CD14-positive monocyte (primary cell): ENCODE measurements around the gene OR52E1. TPM values are rescaled to one million over a fixed set of nuclear protein-coding genes. Genes with fewer than 3 reads are reported as not detected.
"Not testable (repeated sequence)": the region's sequence is repeated elsewhere in the genome, so short reads cannot be mapped to it uniquely, and the experiment has no call there.

Experiments
- DNase-seq, 3 donors: peaks; one replicate each; pipeline ENCODE4 v3.0.0-alpha.2; 2011 to 2022
- H2AFZ ChIP-seq: 2 replicates; pipeline ENCODE4 v1.6.0; 2012; ENCODE audit warnings: mild to moderate bottlenecking, low read depth, low read length, inconsistent platforms; ENCODE audit not compliant: insufficient read depth, poor library complexity, severe bottlenecking
- H3K27ac ChIP-seq, 2 donors: 1 replicate in 1 of 2; 2 replicates in 1 of 2; pipeline ENCODE4 v1.5.1; 2012 to 2013; ENCODE audit warnings: low read length in 2 of 2, control low read depth in 1 of 2, inconsistent platforms in 1 of 2, low read depth in 1 of 2, mild to moderate bottlenecking in 1 of 2
- H3K27me3 ChIP-seq, 2 donors: one replicate each; pipeline versions ENCODE4 v1.6.0 to v1.6.1; 2011 to 2013; ENCODE audit warnings: low read length in 2 of 2; ENCODE audit not compliant: control insufficient read depth in 2 of 2, insufficient read depth in 2 of 2
- H3K36me3 ChIP-seq, 2 donors: replicated peaks in 1 of 2; 1 replicate in 1 of 2; 2 replicates in 1 of 2; pipeline versions ENCODE4 v1.5.1 to v1.6.1; 2012 to 2013; ENCODE audit warnings: low read length in 2 of 2, control low read depth in 1 of 2, inconsistent platforms in 1 of 2, mild to moderate bottlenecking in 1 of 2; ENCODE audit not compliant: insufficient read depth in 2 of 2, control insufficient read depth in 1 of 2
- H3K4me1 ChIP-seq, 2 donors: 1 replicate in 1 of 2; 2 replicates in 1 of 2; pipeline versions ENCODE4 v1.5.1 to v1.6.1; 2012 to 2013; ENCODE audit warnings: low read length in 2 of 2, control low read depth in 1 of 2, inconsistent platforms in 1 of 2, mild to moderate bottlenecking in 1 of 2, moderate library complexity in 1 of 2; ENCODE audit not compliant: insufficient read depth in 2 of 2, control insufficient read depth in 1 of 2
- H3K4me2 ChIP-seq: replicated peaks from 2 replicates; pipeline ENCODE3; 2012; ENCODE audit warnings: low read length, moderate library complexity, mild to moderate bottlenecking; ENCODE audit not compliant: poor library complexity, severe bottlenecking; ENCODE audit errors: extremely low read depth
- H3K4me3 ChIP-seq, 3 experiments: fragments of 200-600 bp in 1 of 3; sonication (generic) in 1 of 3; replicated peaks in 1 of 3; 1 replicate in 2 of 3; 2 replicates in 1 of 3; pipeline ENCODE4 v1.5.1; 2011 to 2013; ENCODE audit warnings: low read length in 3 of 3, mild to moderate bottlenecking in 3 of 3, control low read depth in 2 of 3, low read depth in 2 of 3, inconsistent platforms in 1 of 3, moderate library complexity in 1 of 3
- H3K79me2 ChIP-seq: 2 replicates; pipeline ENCODE4 v1.6.0; 2012; ENCODE audit warnings: mild to moderate bottlenecking, control low read depth, inconsistent platforms, low read length, moderate library complexity; ENCODE audit not compliant: insufficient read depth
- H3K9ac ChIP-seq: 2 replicates; pipeline ENCODE4 v1.6.0; 2017; ENCODE audit warnings: low read length, mild to moderate bottlenecking; ENCODE audit not compliant: insufficient read depth, poor library complexity, severe bottlenecking
- H3K9me3 ChIP-seq, 2 donors: replicated peaks in 1 of 2; 1 replicate in 1 of 2; 2 replicates in 1 of 2; pipeline versions ENCODE4 v1.5.1 to v1.6.1; 2012 to 2013; ENCODE audit warnings: low read length in 2 of 2, control low read depth in 1 of 2; ENCODE audit not compliant: control insufficient read depth in 1 of 2, insufficient read depth in 1 of 2
- H4K20me1 ChIP-seq: 2 replicates; pipeline ENCODE4 v1.6.0; 2012; ENCODE audit warnings: mild to moderate bottlenecking, low read length, control low read depth, moderate library complexity; ENCODE audit not compliant: insufficient read depth
- H3K27ac Mint-ChIP-seq, 7 donors: one replicate each; pipeline ENCODE4 v1.8.0; 2020; ENCODE audit warnings: mild to moderate bottlenecking in 7 of 7, mixed read lengths in 7 of 7, moderate library complexity in 6 of 7, inconsistent platforms in 2 of 7
- H3K27me3 Mint-ChIP-seq, 3 donors: one replicate each; pipeline ENCODE4 v1.8.0; 2021 to 2022; ENCODE audit warnings: low read depth in 3 of 3, mild to moderate bottlenecking in 3 of 3, mixed read lengths in 3 of 3, moderate library complexity in 3 of 3, inconsistent platforms in 1 of 3
- H3K36me3 Mint-ChIP-seq, 2 donors: one replicate each; pipeline ENCODE4 v1.8.0; 2020; ENCODE audit warnings: mixed read lengths in 2 of 2, inconsistent platforms in 1 of 2, mild to moderate bottlenecking in 1 of 2
- H3K4me1 Mint-ChIP-seq: one replicate; pipeline ENCODE4 v1.8.0; 2020; ENCODE audit warnings: mild to moderate bottlenecking, mixed read lengths
- H3K4me3 Mint-ChIP-seq, 2 donors: one replicate each; pipeline ENCODE4 v1.8.0; 2020; ENCODE audit warnings: mild to moderate bottlenecking in 2 of 2, mixed read lengths in 2 of 2, moderate library complexity in 1 of 2
- H3K9me3 Mint-ChIP-seq, 7 donors: one replicate each; pipeline ENCODE4 v1.8.0; 2020 to 2022; ENCODE audit warnings: mixed read lengths in 7 of 7, mild to moderate bottlenecking in 6 of 7, moderate library complexity in 6 of 7, inconsistent platforms in 2 of 7
- WGBS: methylation state at CpG from one replicate; pipeline ENCODE4 v1.1.5; 2013; ENCODE audit warnings: missing lambda C conversion rate; ENCODE audit not compliant: insufficient coverage; 5-methylcytosine and 5-hydroxymethylcytosine counted together
- intact Hi-C, 2 donors: fragments of 100-400 bp; cut with micrococcal nuclease; formaldehyde crosslinking; loops; one replicate each; pipeline versions ENCODE4 v1.15.0 to v1.15.1; 2023
- polyA plus RNA-seq, 3 donors: library from polyadenylated mRNA; depleted of rRNA in 1 of 3; unstranded in 2 of 3; stranded (reverse) in 1 of 3; fragments of 300-500 nt in 2 of 3; fragments of >200 nt in 1 of 3; fragmentation: Illumina TruSeq in 2 of 3; gene quantifications; 1 replicate in 2 of 3; 2 replicates in 1 of 3; pipeline ENCODE4 v1.2.3, GENCODE V29; 2012 to 2021
- TF ChIP-seq, protein P1 (sequence below): fragments of 200-600 bp; IDR thresholded peaks from one replicate; pipeline ENCODE4 v1.8.0; 2022; ENCODE audit warnings: antibody characterized with exemption, mild to moderate bottlenecking

The OR52E1 gene
- polyA plus RNA-seq, 3 donors = not detected

DNA sequence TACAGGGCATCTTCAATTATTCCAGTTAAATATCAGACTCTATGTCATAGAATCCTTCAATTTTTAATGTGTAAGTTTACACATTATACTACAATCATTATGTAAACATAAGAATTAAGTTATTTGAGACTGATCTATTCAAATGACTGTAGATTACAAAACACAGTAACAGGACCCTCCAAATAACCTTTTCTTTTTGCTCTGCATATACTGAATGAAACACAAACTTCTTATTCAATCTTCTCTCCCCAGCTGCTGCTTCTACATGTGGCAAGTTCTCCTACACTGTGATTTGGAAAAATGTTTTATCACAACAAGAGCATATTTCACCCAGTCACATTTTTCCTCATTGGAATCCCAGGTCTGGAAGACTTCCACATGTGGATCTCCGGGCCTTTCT lies 23.1 kb upstream of the OR52E1 start, which contains the start of gene OR52J3:
Gene OR52J3 (plus strand): TSS at position 301 of the 400 bp plus-strand sequence. CDS start 0 bp downstream, at position 301.
- no peak for DNase-seq
- H3K4me3 Mint-ChIP-seq = no peak within 1 kb of the TSS
- intact Hi-C loops = no loop called here

DNA sequence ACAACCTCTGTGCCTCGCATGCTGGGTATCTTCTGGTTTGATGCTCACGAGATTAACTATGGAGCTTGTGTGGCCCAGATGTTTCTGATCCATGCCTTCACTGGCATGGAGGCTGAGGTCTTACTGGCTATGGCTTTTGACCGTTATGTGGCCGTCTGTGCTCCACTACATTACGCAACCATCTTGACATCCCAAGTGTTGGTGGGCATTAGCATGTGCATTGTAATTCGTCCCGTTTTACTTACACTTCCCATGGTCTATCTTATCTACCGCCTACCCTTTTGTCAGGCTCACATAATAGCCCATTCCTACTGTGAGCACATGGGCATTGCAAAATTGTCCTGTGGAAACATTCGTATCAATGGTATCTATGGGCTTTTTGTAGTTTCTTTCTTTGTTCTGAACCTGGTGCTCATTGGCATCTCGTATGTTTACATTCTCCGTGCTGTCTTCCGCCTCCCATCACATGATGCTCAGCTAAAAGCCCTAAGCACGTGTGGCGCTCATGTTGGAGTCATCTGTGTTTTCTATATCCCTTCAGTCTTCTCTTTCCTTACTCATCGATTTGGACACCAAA lies 22.5 kb upstream of the OR52E1 start:
- no peak overlapping the region for H3K9ac ChIP-seq
- no peaks in the 10 kb centered on the region for H4K20me1 ChIP-seq
- H3K4me3 ChIP-seq = no peak overlapping the region
- no peak overlapping the region for H2AFZ ChIP-seq
- H3K36me3 ChIP-seq = no peaks in the 10 kb centered on the region
- H3K4me1 ChIP-seq = no peaks in the 10 kb centered on the region
- peaks cover 0 to 3% (median 0%) of the 10 kb centered on the region in 7 donors for H3K9me3 Mint-ChIP-seq
- intact Hi-C loops = no loop called here
- no peaks in the 10 kb centered on the region for H3K36me3 Mint-ChIP-seq
- no peaks in the 10 kb centered on the region for H3K4me1 Mint-ChIP-seq
- H3K27me3 Mint-ChIP-seq = peaks cover 0 to 2% (median 0%) of the 10 kb centered on the region in 3 donors
- no peaks in the 10 kb centered on the region for H3K9me3 ChIP-seq
- H3K79me2 ChIP-seq = no peaks in the 10 kb centered on the region
- no peaks in the 10 kb centered on the region for H3K27me3 ChIP-seq
- no peak overlapping the region for H3K27ac Mint-ChIP-seq
- no peak overlapping the region for H3K4me2 ChIP-seq
- WGBS = 96% methylated on average over 9 of the region's 15 CpGs
- TF ChIP-seq, protein P1, sequence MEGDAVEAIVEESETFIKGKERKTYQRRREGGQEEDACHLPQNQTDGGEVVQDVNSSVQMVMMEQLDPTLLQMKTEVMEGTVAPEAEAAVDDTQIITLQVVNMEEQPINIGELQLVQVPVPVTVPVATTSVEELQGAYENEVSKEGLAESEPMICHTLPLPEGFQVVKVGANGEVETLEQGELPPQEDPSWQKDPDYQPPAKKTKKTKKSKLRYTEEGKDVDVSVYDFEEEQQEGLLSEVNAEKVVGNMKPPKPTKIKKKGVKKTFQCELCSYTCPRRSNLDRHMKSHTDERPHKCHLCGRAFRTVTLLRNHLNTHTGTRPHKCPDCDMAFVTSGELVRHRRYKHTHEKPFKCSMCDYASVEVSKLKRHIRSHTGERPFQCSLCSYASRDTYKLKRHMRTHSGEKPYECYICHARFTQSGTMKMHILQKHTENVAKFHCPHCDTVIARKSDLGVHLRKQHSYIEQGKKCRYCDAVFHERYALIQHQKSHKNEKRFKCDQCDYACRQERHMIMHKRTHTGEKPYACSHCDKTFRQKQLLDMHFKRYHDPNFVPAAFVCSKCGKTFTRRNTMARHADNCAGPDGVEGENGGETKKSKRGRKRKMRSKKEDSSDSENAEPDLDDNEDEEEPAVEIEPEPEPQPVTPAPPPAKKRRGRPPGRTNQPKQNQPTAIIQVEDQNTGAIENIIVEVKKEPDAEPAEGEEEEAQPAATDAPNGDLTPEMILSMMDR = no peak
- H3K27ac ChIP-seq = no peak overlapping the region
- DNase-seq = no peak
- H3K4me3 Mint-ChIP-seq = no peak overlapping the region

More for the DNA sequence above, 23.1 kb upstream of the OR52E1 start, which contains the start of gene OR52J3:
- Histone ChIP-seq H3K9me3 (no peaks in the 10 kb centered on the region), H3K9ac (no peak within 1 kb of the TSS), H2AFZ (no peak within 1 kb of the TSS), H3K27me3 (no peaks in the 10 kb centered on the region), H3K36me3 (no peaks in the 10 kb centered on the region), H4K20me1 (no peaks in the 10 kb centered on the region), H3K27ac (no peak within 1 kb of the TSS), H3K4me2 (no peak within 1 kb of the TSS), H3K79me2 (no peaks in the 10 kb centered on the region), H3K4me1 (no peaks in the 10 kb centered on the region), H3K4me3 (no peak within 1 kb of the TSS)
- Mint-ChIP-seq H3K27ac (peak within 1 kb of the TSS in 1 of 7 donors; percentile 20), H3K9me3 (peaks cover 0 to 3% (median 0%) of the 10 kb centered on the region in 7 donors), H3K27me3 (peaks cover 0 to 2% (median under 1%) of the 10 kb centered on the region in 3 donors), H3K4me1 (no peaks in the 10 kb centered on the region), H3K36me3 (no peaks in the 10 kb centered on the region)
- WGBS = 85% methylated on average over 1 of the region's 1 CpG
- TF ChIP-seq, protein P1 = no peak

DNA sequence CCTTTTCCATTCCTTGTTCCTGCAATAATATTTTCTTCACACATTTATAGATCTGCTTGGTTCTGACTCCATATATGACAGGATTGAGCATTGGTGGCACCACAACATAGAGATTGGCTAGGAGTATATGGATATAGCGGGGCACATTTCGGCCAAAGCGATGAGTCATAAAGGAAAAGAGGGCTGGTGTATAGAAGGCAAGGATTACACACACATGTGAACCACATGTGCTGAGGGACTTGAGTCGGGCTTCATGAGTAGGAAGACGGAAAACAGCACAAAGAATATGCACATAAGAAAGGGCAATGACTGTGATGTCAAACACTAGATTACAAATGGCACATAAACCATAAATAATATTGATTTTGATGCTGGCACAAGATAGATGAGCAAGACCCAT lies 10.7 kb upstream of the OR52E1 start:
- H3K79me2 ChIP-seq, H3K4me3 Mint-ChIP-seq, H3K27ac Mint-ChIP-seq, H3K27me3 ChIP-seq, H3K4me1 ChIP-seq, H4K20me1 ChIP-seq, H3K9ac ChIP-seq, H3K36me3 ChIP-seq, H3K4me1 Mint-ChIP-seq, H3K27me3 Mint-ChIP-seq, H2AFZ ChIP-seq, intact Hi-C loops, H3K27ac ChIP-seq, DNase-seq, H3K4me2 ChIP-seq, H3K9me3 Mint-ChIP-seq, H3K9me3 ChIP-seq, H3K36me3 Mint-ChIP-seq, H3K4me3 ChIP-seq: not testable (repeated sequence)
- no CpG with 5 or more reads among the region's 5 CpGs for WGBS
